Neural cell (in vitro differentiated cells): ENCODE measurements around the gene THBS1. TPM values are rescaled to one million over a fixed set of nuclear protein-coding genes. Genes with fewer than 3 reads are reported as not detected.

Source experiments
- H2AFZ ChIP-seq: fragments of 200-600, 300-800 bp; sonication (generic), shearing (Covaris generic); 2 replicates; pipeline ENCODE4 v1.6.0; 2014; ENCODE audit warnings: low read depth, mild to moderate bottlenecking, antibody characterized with exemption, low read length, moderate library complexity
- H3F3A ChIP-seq: fragments of 200-600 bp; shearing (Covaris generic); 2 replicates; pipeline ENCODE4 v1.6.1; 2016; ENCODE audit warnings: mild to moderate bottlenecking, moderate library complexity, mixed read lengths, antibody characterized with exemption, low read length; ENCODE audit not compliant: insufficient read depth, poor library complexity, severe bottlenecking
- H3K27ac ChIP-seq: fragments of 200-600, 300-800 bp; sonication (generic), shearing (Covaris generic); 2 replicates; pipeline ENCODE4 v1.5.1; 2014; ENCODE audit warnings: mild to moderate bottlenecking, low read length, moderate library complexity
- H3K27me3 ChIP-seq: fragments of 300-800, 200-600 bp; sonication (generic), shearing (Covaris generic); 2 replicates; pipeline ENCODE4 v1.6.0; 2014; ENCODE audit warnings: mild to moderate bottlenecking, low read depth, low read length, moderate library complexity; ENCODE audit not compliant: insufficient read depth
- H3K36me3 ChIP-seq: fragments of 300-800, 200-600 bp; sonication (generic), shearing (Covaris generic); 2 replicates; pipeline ENCODE4 v1.5.1; 2014; ENCODE audit warnings: mild to moderate bottlenecking, antibody characterized with exemption, low read length, moderate library complexity; ENCODE audit not compliant: insufficient read depth
- H3K4me2 ChIP-seq: fragments of 300-800, 200-600 bp; sonication (generic), shearing (Covaris generic); 2 replicates; pipeline ENCODE4 v1.6.0; 2014; ENCODE audit warnings: mild to moderate bottlenecking, low read length
- H3K4me3 ChIP-seq: fragments of 300-800, 200-600 bp; sonication (generic), shearing (Covaris generic); 2 replicates; pipeline ENCODE4 v1.5.1; 2014; ENCODE audit warnings: mild to moderate bottlenecking, low read length, moderate library complexity
- H3K79me2 ChIP-seq: fragments of 200-600 bp; shearing (Covaris generic); replicated peaks from 2 replicates; pipeline ENCODE4 v1.6.0; 2014; ENCODE audit warnings: mild to moderate bottlenecking, low read length, moderate library complexity; ENCODE audit not compliant: insufficient read depth
- H3K9ac ChIP-seq: fragments of 300-800, 200-600 bp; sonication (generic), shearing (Covaris generic); 2 replicates; pipeline ENCODE4 v1.6.1; 2016; ENCODE audit warnings: mild to moderate bottlenecking, low read length, mixed read lengths
- H3K9me2 ChIP-seq: fragments of 200-600 bp; shearing (Covaris generic); 2 replicates; pipeline ENCODE4 v1.6.1; 2016; ENCODE audit warnings: mild to moderate bottlenecking, low read length, mixed read lengths; ENCODE audit not compliant: insufficient read depth
- H3K9me3 ChIP-seq: fragments of 200-600, 300-800 bp; sonication (generic), shearing (Covaris generic); 2 replicates; pipeline ENCODE4 v1.6.1; 2016; ENCODE audit warnings: mild to moderate bottlenecking, mixed run types, low read length, moderate library complexity, mixed read lengths
- H4K20me1 ChIP-seq: fragments of 200-600 bp; shearing (Covaris generic); 2 replicates; pipeline ENCODE4 v1.6.1; 2016; ENCODE audit warnings: mild to moderate bottlenecking, mixed run types; ENCODE audit not compliant: insufficient read depth
- CTCF ChIP-seq: fragments of 450-650 bp; IDR thresholded peaks from 2 replicates; pipeline ENCODE4 v1.5.1; 2014; ENCODE audit warnings: antibody characterized with exemption, mild to moderate bottlenecking, moderate library complexity; ENCODE audit not compliant: poor library complexity, severe bottlenecking
- EP300 ChIP-seq: fragments of 450-650 bp; conservative IDR thresholded peaks from 2 replicates; pipeline ENCODE4 v1.6.1; 2014; ENCODE audit warnings: antibody characterized with exemption, mild to moderate bottlenecking, moderate library complexity; ENCODE audit not compliant: poor library complexity, severe bottlenecking
- EZH2 ChIP-seq: fragments of 200-600, 300-800 bp; shearing (Covaris generic), sonication (generic); IDR thresholded peaks from 2 replicates; pipeline ENCODE4 v1.6.1; 2014; ENCODE audit warnings: antibody characterized with exemption, low read length, borderline replicate concordance, mild to moderate bottlenecking; ENCODE audit not compliant: insufficient read depth, poor library complexity, severe bottlenecking
- MXI1 ChIP-seq: fragments of 450-650 bp; conservative IDR thresholded peaks from 2 replicates; pipeline ENCODE4 v1.6.1; 2014; ENCODE audit warnings: antibody characterized with exemption, mild to moderate bottlenecking; ENCODE audit not compliant: poor library complexity, severe bottlenecking
- POLR2AphosphoS5 ChIP-seq: IDR thresholded peaks from 2 replicates; pipeline ENCODE4 v1.6.1; 2012
- RAD21 ChIP-seq: fragments of 450-650 bp; conservative IDR thresholded peaks from 2 replicates; pipeline ENCODE4 v1.6.1; 2014; ENCODE audit warnings: antibody characterized with exemption, mild to moderate bottlenecking, moderate library complexity
- REST ChIP-seq: IDR thresholded peaks from 2 replicates; pipeline ENCODE4 v1.6.1; 2012; ENCODE audit warnings: borderline replicate concordance
- SMC3 ChIP-seq: fragments of 450-650 bp; conservative IDR thresholded peaks from 2 replicates; pipeline ENCODE4 v1.6.1; 2014; ENCODE audit warnings: antibody characterized with exemption, mild to moderate bottlenecking, moderate library complexity; ENCODE audit not compliant: poor library complexity
- TAF1 ChIP-seq: IDR thresholded peaks from 2 replicates; pipeline ENCODE4 v1.6.1; 2012; ENCODE audit warnings: low read depth
- polyA plus RNA-seq: library from polyadenylated mRNA; depleted of rRNA; stranded (reverse); fragments of >200 nt; gene quantifications from 2 replicates; pipeline ENCODE4 v1.2.3, GENCODE V29; 2014

The THBS1 gene
- polyA plus RNA-seq, 1 donor from 2014 or later, result 0.22 TPM

DNA sequence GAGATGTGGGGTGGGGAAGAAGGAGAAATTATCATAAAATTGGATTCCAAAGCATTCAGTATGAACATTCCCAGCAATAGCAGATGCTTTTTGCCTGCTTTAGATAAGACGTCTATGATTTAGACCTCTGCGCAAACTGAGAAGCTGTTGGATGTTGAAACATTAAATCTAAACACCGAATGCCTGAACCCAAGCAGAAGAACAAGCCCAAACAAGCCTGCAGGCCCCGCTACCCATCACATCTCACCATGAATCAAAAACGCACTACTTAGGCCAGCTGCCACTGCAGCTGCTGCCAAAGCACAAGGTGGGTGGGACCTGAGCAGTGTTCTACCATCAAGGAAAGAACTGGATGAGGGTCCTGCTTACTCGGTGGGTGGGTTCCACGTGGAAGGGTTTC, 24.4 kb upstream of the THBS1 start:
- H4K20me1 ChIP-seq, result no peaks in the 10 kb centered on the region
- H3K4me3 ChIP-seq, result no peak overlapping the region
- no peak overlapping the region for H3K9ac ChIP-seq
- no peak overlapping the region for H3K4me2 ChIP-seq
- TF ChIP-seq TAF1 (no peak), EZH2 (no peak), CTCF (no peak), POLR2AphosphoS5 (no peak), RAD21 (no peak), REST (no peak), MXI1 (no peak), SMC3 (no peak), EP300 (no peak)
- H3F3A ChIP-seq, result no peaks in the 10 kb centered on the region
- H3K79me2 ChIP-seq, result no peaks in the 10 kb centered on the region
- no peaks in the 10 kb centered on the region for H3K27me3 ChIP-seq
- no peak overlapping the region for H3K27ac ChIP-seq
- no peaks in the 10 kb centered on the region for H3K9me3 ChIP-seq
- no peaks in the 10 kb centered on the region for H3K9me2 ChIP-seq
- no peak overlapping the region for H2AFZ ChIP-seq
- H3K36me3 ChIP-seq, result no peaks in the 10 kb centered on the region

GRCh38 chr15:39558421-39558820, 22.5 kb upstream of the THBS1 start:
- no peaks in the 10 kb centered on the region for H3K79me2 ChIP-seq
- no peaks in the 10 kb centered on the region for H3F3A ChIP-seq
- H4K20me1 ChIP-seq, result no peaks in the 10 kb centered on the region
- H3K9ac ChIP-seq, result no peak overlapping the region
- TF ChIP-seq REST, result no peak
- no peak for TF ChIP-seq MXI1
- TF ChIP-seq TAF1, result no peak
- no peaks in the 10 kb centered on the region for H3K9me2 ChIP-seq
- H3K27me3 ChIP-seq, result no peaks in the 10 kb centered on the region
- H3K4me3 ChIP-seq, result no peak overlapping the region
- H3K27ac ChIP-seq, result no peak overlapping the region
- no peaks in the 10 kb centered on the region for H3K9me3 ChIP-seq
- no peak overlapping the region for H3K4me2 ChIP-seq
- no peak overlapping the region for H2AFZ ChIP-seq
- no peaks in the 10 kb centered on the region for H3K36me3 ChIP-seq
